ENCODE data around the gene CCNA1. TPM values are rescaled to one million over a fixed set of nuclear protein-coding genes. Genes with fewer than 3 reads are reported as not detected.

The CCNA1 gene
- not detected for polyA plus RNA-seq

DNA sequence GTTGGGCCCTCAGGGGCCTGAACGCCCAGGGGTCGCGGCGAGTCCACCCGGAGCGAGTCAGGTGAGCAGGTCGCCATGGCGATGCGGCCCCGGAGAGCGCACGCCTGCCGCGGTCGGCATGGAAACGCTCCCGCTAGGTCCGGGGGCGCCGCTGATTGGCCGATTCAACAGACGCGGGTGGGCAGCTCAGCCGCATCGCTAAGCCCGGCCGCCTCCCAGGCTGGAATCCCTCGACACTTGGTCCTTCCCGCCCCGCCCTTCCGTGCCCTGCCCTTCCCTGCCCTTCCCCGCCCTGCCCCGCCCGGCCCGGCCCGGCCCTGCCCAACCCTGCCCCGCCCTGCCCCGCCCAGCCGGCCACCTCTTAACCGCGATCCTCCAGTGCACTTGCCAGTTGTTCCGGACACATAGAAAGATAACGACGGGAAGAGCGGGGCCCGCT lies at the start of gene CCNA1:
Gene CCNA1 (plus strand): TSS at position 390 of the 439 bp plus-strand sequence. CDS start 562 bp downstream, outside the sequence.
- H3K9me3 Mint-ChIP-seq: peaks cover 0 to 2% (median 0%) of the 10 kb centered on the region in 6 donors
- H3K27ac Mint-ChIP-seq: no peak within 1 kb of the TSS
- peaks cover 6 to 19% (median 19%) of the 10 kb centered on the region in 3 donors for H3K27me3 Mint-ChIP-seq (ENCODE audit: low read depth in 3 of 3)
- peaks cover 0 to 4% of the 10 kb centered on the region in 2 donors for H3K4me1 Mint-ChIP-seq
- no peak for DNase-seq
- peaks cover 0 to 3% (median 0%) of the 10 kb centered on the region in 3 donors for H3K36me3 Mint-ChIP-seq
- H3K4me3 Mint-ChIP-seq: peak within 1 kb of the TSS in 3 of 5 donors; percentile 15 to 39 (median 35)

DNA sequence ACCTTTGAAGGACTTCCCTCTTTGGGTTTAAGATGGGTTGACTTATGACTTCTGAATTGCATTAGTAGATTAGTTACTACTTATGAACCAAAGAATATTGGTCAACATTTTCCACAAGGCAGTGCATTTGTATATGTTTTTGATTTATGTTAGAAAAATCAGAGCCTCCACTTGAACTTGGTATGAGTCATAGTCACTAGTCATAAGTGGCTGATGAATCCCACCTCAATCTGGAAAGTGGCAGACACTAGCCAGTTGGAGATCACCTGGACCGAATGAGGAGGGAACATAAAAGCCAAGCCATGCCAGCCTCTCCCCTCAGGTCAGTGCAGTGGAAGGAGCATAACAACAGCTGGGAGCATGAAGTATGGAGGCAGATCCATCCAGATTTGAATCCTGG lies 46.8 kb upstream of the CCNA1 start:
- H3K4me1 Mint-ChIP-seq: no peaks in the 10 kb centered on the region
- no peaks in the 10 kb centered on the region for H3K9me3 Mint-ChIP-seq
- no peak overlapping the region for H3K27ac Mint-ChIP-seq
- DNase-seq: no peak
- H3K27me3 Mint-ChIP-seq (ENCODE audit: low read depth in 3 of 3): peaks cover 2 to 8% (median 2%) of the 10 kb centered on the region in 3 donors
- no peaks in the 10 kb centered on the region for H3K36me3 Mint-ChIP-seq
- H3K4me3 Mint-ChIP-seq: no peak overlapping the region

DNA sequence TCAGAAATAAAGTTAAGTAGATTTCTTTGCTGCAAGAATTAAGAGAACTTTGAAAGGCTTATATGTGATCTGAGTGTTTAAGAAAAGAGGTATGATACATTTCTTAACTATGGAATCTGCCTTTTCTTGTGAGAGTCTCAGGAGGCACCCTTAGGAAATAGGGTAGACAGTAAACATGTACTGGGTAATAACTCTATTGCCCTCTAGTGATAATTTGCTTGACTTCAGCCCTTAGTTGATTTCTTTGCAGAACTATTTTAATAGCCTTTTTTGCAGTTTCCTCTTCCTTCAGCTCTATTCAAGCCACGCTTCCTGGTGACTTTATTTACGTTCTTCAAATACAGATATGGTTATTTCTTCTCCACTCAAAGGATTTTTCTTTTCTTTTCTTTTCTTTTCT lies 37.0 kb upstream of the CCNA1 start:
- DNase-seq: no peak
- H3K27ac Mint-ChIP-seq: no peak overlapping the region
- no peaks in the 10 kb centered on the region for H3K4me1 Mint-ChIP-seq
- H3K27me3 Mint-ChIP-seq (ENCODE audit: low read depth in 3 of 3): peaks cover 0 to 5% (median 3%) of the 10 kb centered on the region in 3 donors
- H3K36me3 Mint-ChIP-seq: no peaks in the 10 kb centered on the region
- H3K4me3 Mint-ChIP-seq: no peak overlapping the region
- H3K9me3 Mint-ChIP-seq: no peaks in the 10 kb centered on the region

DNA sequence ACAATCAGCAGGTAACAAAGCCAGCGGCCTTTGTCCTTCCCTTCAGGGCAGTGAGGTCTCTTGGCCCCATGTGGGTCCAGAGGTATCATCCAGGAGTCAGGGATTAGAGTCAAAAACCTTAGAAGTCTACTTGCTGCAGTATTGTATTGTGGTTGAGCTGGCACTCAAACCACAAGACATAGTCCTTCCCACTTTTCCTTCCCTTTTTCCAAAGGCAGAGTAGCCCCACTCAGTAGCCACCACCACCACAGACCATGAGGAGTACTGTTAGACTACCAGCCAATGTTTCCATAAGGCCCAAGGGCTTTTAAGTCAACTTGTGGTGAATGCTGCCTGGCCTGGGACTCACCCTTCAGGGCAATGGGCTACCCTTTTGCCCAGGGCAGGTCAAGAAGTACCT lies 27.1 kb upstream of the CCNA1 start:
- no peaks in the 10 kb centered on the region for H3K4me1 Mint-ChIP-seq
- peaks cover 0 to 2% (median 0%) of the 10 kb centered on the region in 6 donors for H3K9me3 Mint-ChIP-seq
- no peak for DNase-seq
- H3K4me3 Mint-ChIP-seq: no peak overlapping the region
- H3K27me3 Mint-ChIP-seq (ENCODE audit: low read depth in 3 of 3): peaks cover 3 to 10% (median 8%) of the 10 kb centered on the region in 3 donors
- H3K27ac Mint-ChIP-seq: no peak overlapping the region
- no peaks in the 10 kb centered on the region for H3K36me3 Mint-ChIP-seq

DNA sequence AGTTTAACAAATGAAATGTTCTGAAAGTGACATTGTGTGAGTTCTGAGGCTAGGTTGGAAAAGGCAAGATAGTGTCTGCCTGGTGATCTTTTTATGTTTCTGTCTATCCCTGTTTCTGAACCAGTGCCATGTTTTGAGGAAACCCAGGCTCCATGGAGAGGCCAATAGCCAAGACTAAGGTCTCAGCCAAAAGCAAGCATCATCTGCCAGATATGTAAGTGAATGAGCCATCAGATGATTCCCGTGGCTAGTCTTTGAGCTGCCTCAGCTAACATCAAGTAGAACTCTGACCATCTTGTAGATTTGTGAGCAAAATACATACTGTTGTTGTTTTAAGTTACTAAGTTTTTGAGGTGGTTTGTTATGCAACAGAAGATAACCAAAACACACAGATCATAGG lies 19.6 kb upstream of the CCNA1 start:
- H3K9me3 Mint-ChIP-seq: peaks cover 0 to 3% (median 0%) of the 10 kb centered on the region in 6 donors
- peaks cover 0 to 16% (median 14%) of the 10 kb centered on the region in 3 donors for H3K27me3 Mint-ChIP-seq (ENCODE audit: low read depth in 3 of 3)
- H3K4me3 Mint-ChIP-seq: no peak overlapping the region
- no peak overlapping the region for H3K27ac Mint-ChIP-seq
- no peaks in the 10 kb centered on the region for H3K4me1 Mint-ChIP-seq
- no peak for DNase-seq
- no peaks in the 10 kb centered on the region for H3K36me3 Mint-ChIP-seq

DNA sequence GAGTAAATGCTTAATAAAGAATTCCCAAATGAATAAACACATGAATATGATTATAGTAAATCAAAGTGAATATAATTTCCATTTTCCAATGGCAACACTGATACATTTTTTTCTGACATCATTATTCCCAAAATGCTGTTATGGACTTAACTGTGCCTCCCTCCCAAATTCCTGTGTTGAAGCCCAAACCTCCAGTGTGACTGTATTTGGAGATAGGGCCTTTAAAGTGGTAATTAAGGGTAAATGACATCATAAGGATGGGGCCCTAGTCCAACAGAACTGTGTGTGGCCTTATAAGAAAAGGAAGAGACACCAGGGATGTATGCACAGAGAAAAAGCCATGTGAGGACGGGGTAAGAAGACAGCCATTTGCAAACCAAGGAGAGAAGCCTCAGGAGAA lies 19.1 kb upstream of the CCNA1 start:
- Mint-ChIP-seq H3K4me1 (no peaks in the 10 kb centered on the region), H3K9me3 (peaks cover 0 to 3% (median 0%) of the 10 kb centered on the region in 6 donors), H3K36me3 (no peaks in the 10 kb centered on the region), H3K4me3 (no peak overlapping the region), H3K27ac (no peak overlapping the region), H3K27me3 (ENCODE audit: low read depth in 3 of 3) (peaks cover 0 to 14% (median 12%) of the 10 kb centered on the region in 3 donors)
- DNase-seq: no peak

DNA sequence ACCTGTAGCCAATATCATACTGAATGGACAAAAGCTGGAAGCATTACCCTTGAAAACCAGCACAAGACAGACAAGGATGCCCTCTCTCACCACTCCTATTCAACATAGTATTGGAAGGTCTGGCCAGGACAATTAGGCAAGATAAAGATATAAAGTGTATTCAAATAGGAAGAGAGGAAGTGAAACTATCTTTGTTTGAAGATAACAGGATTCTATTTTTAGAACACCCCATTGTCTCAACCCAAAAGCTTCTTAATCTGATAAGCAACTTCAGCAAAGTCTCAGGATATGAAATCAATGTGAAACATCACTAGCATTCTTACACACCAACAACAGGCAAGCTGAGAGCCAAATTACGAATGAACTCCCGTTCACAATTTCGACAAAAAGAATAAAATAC lies 17.8 kb upstream of the CCNA1 start:
- H3K4me3 Mint-ChIP-seq: no peak overlapping the region
- H3K27me3 Mint-ChIP-seq (ENCODE audit: low read depth in 3 of 3): peaks cover 0 to 13% (median 11%) of the 10 kb centered on the region in 3 donors
- DNase-seq: no peak
- peaks cover 0 to 3% (median 0%) of the 10 kb centered on the region in 6 donors for H3K9me3 Mint-ChIP-seq
- no peak overlapping the region for H3K27ac Mint-ChIP-seq
- H3K36me3 Mint-ChIP-seq: no peaks in the 10 kb centered on the region
- no peaks in the 10 kb centered on the region for H3K4me1 Mint-ChIP-seq

DNA sequence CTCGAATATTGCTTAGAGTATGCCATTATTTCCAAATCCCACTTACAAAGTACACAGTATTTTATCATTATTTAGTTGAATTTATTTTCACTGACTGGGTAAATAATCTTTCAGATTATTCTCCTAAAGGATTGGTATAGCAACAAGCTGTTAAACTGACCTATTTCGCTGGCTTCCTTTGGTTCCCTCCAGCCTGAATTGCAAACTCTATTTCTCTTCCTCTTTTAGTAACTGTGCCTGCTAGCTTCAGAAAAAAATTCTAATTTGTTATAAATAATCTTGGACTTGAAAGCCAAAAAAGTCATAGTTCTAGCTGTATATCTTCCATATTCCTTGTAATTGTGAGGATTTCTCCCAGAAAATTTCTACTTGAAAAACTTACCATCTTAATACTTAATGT lies 15.0 kb upstream of the CCNA1 start:
- H3K4me1 Mint-ChIP-seq: no peaks in the 10 kb centered on the region
- peaks cover 0 to 9% (median 8%) of the 10 kb centered on the region in 3 donors for H3K27me3 Mint-ChIP-seq (ENCODE audit: low read depth in 3 of 3)
- no peak for DNase-seq
- no peak overlapping the region for H3K4me3 Mint-ChIP-seq
- H3K36me3 Mint-ChIP-seq: no peaks in the 10 kb centered on the region
- no peak overlapping the region for H3K27ac Mint-ChIP-seq
- peaks cover 0 to 3% (median 0%) of the 10 kb centered on the region in 6 donors for H3K9me3 Mint-ChIP-seq

DNA sequence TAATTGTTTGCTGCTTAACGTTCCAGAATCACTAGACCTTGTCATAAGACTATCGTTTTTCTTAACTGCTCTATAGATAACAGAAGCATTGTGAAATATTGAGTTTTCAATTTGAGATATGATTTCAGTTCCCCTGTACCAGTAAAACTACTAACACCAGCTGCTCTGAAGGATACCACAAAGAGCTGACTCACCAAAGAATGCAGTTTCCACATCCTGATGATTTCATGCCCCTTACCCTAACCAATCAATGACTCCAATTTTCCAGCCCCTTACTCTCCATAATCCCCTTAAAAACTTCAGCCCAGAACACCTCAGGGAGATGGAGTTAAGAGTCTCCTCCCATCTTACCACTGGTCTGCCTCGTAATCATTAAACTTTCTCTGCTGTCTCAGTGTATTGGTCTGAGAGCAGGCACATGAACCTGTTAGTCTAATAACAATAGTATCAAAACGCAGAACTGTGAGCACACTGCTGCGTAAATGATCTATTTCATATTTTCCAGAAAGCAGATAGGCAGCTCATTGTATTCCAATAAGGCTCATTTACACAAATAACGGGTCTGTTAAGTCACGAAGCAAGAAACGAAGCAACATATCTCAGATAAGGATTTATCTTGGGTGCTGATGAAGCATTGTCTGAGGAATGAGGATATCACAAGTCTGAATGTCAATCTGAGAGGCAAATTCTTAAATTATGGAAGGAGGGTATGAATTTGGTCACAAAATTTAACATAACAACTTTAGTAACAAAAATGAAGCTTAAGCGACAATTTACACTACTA lies 14.1 kb upstream of the CCNA1 start:
- DNase-seq: no peak
- H3K9me3 Mint-ChIP-seq: no peaks in the 10 kb centered on the region
- H3K27me3 Mint-ChIP-seq (ENCODE audit: low read depth in 3 of 3): peaks cover 0 to 9% (median 6%) of the 10 kb centered on the region in 3 donors
- no peak overlapping the region for H3K27ac Mint-ChIP-seq
- H3K4me3 Mint-ChIP-seq: no peak overlapping the region
- H3K4me1 Mint-ChIP-seq: no peaks in the 10 kb centered on the region
- no peaks in the 10 kb centered on the region for H3K36me3 Mint-ChIP-seq

DNA sequence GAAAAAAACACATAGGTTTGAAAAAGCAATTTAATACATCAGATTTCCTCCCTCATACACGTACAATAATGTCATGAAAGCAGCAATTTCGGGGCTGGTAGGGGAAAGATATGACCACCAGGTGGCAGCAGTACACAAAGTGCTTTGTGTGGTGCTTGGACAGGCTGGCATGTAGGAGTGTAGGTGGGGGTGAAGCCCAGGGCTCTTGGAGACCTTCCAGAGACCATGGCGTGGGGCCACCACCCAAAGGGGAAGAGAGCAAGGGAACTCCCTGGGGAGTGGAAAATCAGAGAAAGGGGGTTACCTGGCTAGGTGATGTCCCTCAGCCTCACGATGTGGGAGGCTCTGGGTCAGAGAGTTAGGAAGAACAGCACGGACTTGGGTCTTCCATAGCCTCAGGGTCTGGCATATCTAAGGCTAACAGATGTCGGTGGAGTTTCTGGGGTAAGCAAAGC lies 11.8 kb upstream of the CCNA1 start:
- DNase-seq: peak; percentile 30 to 40 (median 34)
- H3K4me1 Mint-ChIP-seq: no peaks in the 10 kb centered on the region
- H3K9me3 Mint-ChIP-seq: peaks cover 0 to 4% (median 0%) of the 10 kb centered on the region in 6 donors
- no peak overlapping the region for H3K4me3 Mint-ChIP-seq
- H3K36me3 Mint-ChIP-seq: no peaks in the 10 kb centered on the region
- peaks cover 2 to 12% (median 4%) of the 10 kb centered on the region in 3 donors for H3K27me3 Mint-ChIP-seq (ENCODE audit: low read depth in 3 of 3)
- H3K27ac Mint-ChIP-seq: no peak overlapping the region

DNA sequence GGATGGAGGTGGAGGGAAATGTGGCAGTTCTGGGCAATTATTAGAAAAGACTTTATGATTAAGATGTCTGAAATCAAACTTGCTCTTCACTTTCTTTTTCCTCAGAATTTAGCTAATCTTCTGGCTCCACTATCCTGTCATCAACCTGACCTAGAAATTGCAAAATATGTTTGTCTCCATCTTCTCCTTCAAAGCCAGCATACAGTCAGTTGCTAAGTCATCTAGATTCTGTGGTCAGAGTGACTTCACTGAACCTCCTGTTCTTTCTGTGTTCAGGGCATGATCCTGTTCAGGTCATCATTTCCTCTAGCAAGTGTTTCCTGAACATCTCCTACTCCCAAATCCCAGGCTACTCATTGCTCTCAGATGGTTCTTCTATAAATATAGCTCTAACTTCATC lies 10.8 kb upstream of the CCNA1 start:
- DNase-seq: no peak
- H3K4me1 Mint-ChIP-seq: no peaks in the 10 kb centered on the region
- H3K36me3 Mint-ChIP-seq: no peaks in the 10 kb centered on the region
- H3K4me3 Mint-ChIP-seq: no peak overlapping the region
- H3K9me3 Mint-ChIP-seq: peaks cover 0 to 4% (median 0%) of the 10 kb centered on the region in 6 donors
- peaks cover 2 to 12% (median 4%) of the 10 kb centered on the region in 3 donors for H3K27me3 Mint-ChIP-seq (ENCODE audit: low read depth in 3 of 3)
- no peak overlapping the region for H3K27ac Mint-ChIP-seq

DNA sequence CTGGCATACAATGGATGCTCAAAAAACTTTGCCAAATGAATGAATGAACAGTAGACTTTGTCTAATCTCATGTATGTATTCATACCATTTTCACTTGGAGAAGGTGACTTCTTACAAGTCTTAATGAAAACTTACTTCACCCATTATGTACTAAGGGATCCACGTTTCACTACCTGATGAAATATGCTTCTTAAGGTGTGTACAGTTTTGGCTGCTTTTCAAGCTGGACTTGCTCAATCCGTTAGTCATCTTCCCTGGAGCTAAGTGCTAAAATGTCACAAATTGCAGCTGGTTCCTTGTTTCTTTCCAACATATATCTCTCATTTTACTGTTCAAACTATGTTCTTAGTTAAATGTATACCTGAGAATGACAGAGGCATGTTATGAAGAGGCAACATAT lies 4.2 kb upstream of the CCNA1 start:
- Mint-ChIP-seq H3K9me3 (peaks cover 0 to 4% (median 0%) of the 10 kb centered on the region in 6 donors), H3K27ac (peak overlapping the region in 1 of 6 donors; percentile 4), H3K36me3 (peaks cover 0 to 3% (median 0%) of the 10 kb centered on the region in 3 donors), H3K4me3 (no peak overlapping the region), H3K27me3 (ENCODE audit: low read depth in 3 of 3) (peaks cover 10 to 15% (median 15%) of the 10 kb centered on the region in 3 donors), H3K4me1 (peaks cover 0 to 4% of the 10 kb centered on the region in 2 donors)
- no peak for DNase-seq

DNA sequence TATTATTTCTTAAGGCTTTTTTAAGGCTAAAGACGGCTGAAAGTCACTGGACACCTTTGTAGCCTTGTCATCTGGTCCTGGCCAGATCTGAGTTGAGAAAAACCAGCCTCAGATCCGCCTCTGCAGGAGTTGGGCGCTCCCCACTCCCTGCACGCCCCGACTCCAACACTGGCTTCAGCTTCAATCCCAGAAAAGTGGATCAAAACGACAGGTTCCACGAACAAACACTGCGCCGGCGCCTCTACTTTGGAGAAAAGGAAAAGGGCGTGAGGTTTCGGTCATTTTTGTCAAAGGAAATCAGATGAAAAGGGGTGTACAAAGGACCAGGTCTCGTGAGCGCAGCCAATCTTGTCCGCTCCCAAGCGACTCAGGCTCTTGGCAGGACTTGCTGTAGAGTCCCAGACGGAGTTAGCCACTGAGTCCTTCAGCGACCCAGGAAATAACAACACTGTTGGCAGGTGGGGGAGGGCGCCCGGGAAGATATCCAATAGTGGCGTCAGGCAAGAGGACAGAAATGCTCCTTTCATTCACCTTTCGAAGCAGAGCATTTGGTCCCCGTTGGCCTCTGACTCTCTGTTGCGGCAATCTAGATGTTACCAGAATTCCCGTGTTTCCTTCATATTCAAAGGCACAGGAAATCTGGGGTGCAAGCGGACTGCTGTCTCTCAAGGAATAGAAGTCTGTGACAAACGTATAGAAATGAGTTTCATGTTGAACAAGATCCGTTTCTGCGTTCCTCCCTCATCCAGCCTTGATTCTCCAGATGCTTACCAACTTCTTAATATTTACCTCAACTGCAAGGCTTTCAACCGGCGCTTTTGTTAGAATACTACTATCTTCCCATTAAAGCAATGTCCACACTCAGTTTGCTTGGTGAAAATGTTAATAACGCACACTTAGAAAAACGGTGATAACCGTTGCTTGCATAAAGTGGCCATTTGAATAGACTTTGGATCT lies 1.8 kb upstream of the CCNA1 start:
- peak overlapping the region in 1 of 5 donors; percentile 10 for H3K4me3 Mint-ChIP-seq
- DNase-seq: no peak
- peaks cover 0 to 3% (median 0%) of the 10 kb centered on the region in 3 donors for H3K36me3 Mint-ChIP-seq
- H3K27me3 Mint-ChIP-seq (ENCODE audit: low read depth in 3 of 3): peaks cover 6 to 19% (median 15%) of the 10 kb centered on the region in 3 donors
- no peak overlapping the region for H3K27ac Mint-ChIP-seq
- peaks cover 0 to 2% (median 0%) of the 10 kb centered on the region in 6 donors for H3K9me3 Mint-ChIP-seq
- peaks cover 0 to 4% of the 10 kb centered on the region in 2 donors for H3K4me1 Mint-ChIP-seq

Measured in immature natural killer cell (primary cell).